Measurements from ENCODE around the gene KPNA4. TPM values are rescaled to one million over a fixed set of nuclear protein-coding genes. Genes with fewer than 3 reads are reported as not detected.
A peak's percentile ranks its signal among the peaks of the same experiment; 100 is the strongest.
"Not testable (repeated sequence)": the region's sequence is repeated elsewhere in the genome, so short reads cannot be mapped to it uniquely, and the experiment has no call there.

KPNA4 gene, protein sequence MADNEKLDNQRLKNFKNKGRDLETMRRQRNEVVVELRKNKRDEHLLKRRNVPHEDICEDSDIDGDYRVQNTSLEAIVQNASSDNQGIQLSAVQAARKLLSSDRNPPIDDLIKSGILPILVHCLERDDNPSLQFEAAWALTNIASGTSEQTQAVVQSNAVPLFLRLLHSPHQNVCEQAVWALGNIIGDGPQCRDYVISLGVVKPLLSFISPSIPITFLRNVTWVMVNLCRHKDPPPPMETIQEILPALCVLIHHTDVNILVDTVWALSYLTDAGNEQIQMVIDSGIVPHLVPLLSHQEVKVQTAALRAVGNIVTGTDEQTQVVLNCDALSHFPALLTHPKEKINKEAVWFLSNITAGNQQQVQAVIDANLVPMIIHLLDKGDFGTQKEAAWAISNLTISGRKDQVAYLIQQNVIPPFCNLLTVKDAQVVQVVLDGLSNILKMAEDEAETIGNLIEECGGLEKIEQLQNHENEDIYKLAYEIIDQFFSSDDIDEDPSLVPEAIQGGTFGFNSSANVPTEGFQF
- total RNA-seq: 10 to 100 TPM; 88.2 to 95.7 TPM
- long read RNA-seq, full-length matches to known transcripts: 35 of 42 reads
- long read RNA-seq, partial matches to known transcripts: 3 of 42 reads
- long read RNA-seq, other reads (novel, unspliced or antisense): 4 of 42 reads

DNA sequence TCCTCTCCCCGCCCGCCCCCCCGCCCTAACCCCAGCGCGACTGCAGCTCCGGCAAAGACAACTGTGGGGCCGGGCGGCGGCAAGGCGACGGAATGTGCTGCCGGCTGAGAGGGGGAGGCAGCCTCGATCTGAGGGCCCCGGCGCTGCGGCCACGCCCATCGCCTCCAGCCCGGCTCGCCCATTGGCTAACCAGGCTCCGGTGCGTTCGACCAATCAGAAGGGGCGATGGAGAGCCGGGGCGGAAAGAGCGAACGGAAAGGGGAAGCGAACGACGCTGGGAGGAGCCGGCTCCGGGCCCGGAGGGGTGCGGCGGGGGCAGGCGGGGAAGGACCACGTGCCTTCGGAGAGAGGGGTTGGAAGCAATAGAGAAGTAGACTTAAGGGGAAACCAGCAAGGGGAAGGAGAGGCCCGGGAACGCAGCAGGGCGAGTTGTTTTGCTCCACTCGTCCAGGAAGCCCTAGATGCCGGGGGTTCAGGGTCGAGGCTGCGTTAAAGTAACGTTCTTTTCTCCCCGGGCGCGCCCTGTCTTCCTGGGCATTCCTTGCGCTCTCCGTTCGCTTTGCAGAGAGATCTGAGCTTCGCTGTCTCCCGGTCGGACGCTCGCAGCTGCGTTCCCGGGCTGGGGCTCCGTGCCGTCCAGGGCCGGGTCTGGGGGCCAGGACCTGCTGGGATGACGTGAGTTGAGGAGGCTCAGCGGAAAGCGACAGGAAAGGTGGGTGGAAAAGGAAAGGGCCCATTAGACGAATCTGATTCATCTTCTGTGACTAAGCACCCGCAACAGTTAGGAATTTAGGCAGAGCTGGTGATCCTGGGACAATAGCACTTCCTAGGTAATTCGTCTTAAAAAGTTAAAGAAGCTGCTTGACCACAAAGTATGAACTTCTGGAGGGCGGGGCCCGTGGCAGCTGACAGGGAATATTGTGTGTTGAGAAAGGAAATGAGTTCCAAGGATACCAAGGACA is at the start of gene KPNA4:
TSS of gene KPNA4 (minus strand) at position 130 of the 962 bp plus-strand sequence. CDS start 289 bp downstream, outside the sequence.
- ATAC-seq: peak; percentile 97 to 98
- intact Hi-C loops (cut with DNase I): loop anchor here in 1 of 2 donors (5.0 kb wide), 1 partner anchor 657 kb away; the partner anchor contains the start of gene NMD3
- DNase-seq: peak; percentile 98

DNA sequence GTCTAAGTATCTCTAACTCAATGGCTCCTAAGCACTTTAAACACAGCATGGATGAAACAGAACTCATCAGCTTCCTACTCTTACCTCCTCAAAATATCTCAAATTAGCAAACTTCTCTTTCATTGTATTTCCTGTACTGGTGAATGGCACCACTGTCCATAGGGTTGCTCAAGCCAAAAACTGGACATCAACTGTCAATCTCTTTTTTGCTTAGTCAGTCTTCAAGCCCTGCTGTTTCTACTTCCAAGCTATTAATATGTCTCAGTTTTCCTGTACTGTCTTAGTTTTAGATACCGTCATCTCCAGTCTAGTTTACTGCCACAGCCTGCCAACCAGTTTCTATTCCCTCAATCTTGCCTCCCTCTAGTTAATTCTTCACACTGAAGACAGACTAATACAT is 48.3 kb upstream of the KPNA4 start:
- ATAC-seq (no peak), DNase-seq (no peak)
- intact Hi-C loops (cut with DNase I): no loop called here

DNA sequence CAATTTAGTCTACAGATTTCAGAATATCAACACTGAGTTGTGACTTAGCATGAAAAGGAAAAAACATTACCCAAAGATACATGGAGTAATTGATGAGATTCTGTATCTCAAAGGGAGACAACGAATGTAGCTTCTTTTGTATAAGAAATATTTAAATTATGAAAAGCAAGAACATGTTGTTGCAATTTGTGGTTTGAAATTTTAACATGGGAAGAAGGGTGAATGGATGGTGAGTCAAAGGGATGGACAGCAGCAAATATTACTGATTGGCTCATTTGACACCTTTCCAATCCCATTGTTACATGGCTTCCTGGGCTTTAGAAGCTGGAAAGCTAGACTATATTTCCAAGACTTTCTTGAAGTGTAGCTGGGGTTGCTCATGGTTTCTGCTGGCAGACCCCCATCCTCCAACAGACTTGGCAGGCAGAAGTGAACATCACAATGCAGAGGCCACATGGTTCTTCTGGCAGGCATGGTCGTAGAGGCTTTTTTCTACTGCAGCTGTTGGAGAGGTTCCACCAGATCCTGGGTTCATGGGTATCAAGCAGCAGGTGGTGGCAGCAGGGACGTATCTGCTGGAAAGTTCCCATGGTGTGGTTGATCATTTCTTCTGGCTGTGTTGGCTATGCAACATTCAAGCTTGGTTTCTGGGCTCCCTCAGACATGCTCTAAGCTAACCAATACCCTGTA is 47.2 kb upstream of the KPNA4 start:
- no peak for DNase-seq
- intact Hi-C loops (cut with DNase I): no loop called here
- ATAC-seq: no peak

DNA sequence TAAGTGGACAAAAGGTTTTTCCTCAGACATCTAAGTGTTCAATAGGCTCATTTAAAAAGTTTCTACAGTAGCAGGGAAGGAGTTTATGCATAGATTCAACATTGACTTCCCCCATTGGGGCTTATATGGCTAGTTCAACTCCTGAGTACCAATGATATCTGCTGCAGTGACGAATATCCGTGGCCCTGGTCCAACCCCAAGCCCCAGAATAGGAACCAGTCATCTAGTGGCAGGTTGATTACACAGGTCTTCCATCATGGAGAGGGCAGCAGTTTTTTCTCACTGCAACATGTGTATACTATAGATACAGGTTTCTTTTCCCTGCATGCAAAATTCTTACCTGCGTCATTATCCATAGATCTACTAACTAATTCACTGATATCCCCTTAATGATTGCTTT is 45.8 kb upstream of the KPNA4 start:
- DNase-seq (no peak), ATAC-seq (no peak)
- intact Hi-C loops (cut with DNase I): no loop called here

DNA sequence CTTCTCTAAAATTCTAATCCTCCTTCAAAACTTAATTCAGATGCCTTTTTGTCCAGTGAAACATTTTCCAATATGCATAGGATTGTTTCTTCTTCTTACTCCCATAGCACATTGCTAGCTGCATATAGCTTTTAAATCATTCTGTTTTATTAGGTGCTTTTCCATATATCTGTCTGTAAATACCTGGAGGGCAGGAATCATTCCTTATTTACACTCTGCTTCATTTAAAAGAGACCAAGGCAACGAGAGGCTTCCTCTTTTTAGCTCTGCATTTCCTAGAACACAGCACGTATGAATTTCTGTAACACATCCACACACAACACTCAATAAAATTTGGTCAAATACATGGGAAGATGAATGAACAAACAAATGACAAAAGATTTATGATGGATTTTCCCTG is 43.5 kb upstream of the KPNA4 start:
- ATAC-seq: no peak
- intact Hi-C loops (cut with DNase I): no loop called here
- DNase-seq: no peak

DNA sequence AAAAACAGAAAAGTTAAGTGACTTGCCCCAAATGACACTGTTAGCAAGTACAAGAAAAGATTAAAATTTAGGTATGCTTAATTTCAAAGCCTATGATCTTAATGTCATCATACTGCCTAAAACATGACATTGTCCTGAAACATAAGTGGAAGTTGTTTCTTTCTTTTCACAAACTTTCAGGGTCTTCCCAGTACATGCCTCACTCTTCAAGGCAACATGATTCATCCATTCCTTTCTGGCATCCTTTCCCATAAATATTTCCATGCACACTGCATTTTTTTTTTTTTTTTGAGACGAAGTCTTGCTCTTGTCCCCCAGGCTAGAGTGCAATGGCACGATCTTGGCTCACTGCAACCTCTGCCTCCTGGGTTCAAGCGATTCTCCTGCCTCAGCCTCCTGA is 42.5 kb upstream of the KPNA4 start:
- no peak for ATAC-seq
- intact Hi-C loops (cut with DNase I): no loop called here
- no peak for DNase-seq

DNA sequence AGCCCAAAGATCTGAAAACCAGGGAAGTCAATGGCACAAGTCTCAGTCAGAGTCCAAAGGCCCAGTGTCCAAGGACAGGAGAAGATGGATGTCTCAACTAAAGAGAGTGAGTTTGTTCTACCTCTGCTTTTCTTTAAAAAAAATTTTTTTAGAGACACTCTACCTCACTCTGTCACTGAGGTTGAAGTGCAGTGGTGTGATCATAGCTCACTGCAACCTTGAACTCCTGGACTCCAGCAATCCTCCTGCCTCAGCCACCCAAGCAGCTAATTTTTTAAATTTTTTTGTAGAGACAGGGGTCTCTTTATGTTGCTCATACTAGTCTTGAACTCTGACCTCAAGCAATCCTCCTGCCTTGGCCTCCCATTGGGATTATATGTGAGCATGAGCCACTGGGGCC is 39.9 kb upstream of the KPNA4 start:
- intact Hi-C loops (cut with DNase I): no loop called here
- DNase-seq (no peak), ATAC-seq (no peak)

DNA sequence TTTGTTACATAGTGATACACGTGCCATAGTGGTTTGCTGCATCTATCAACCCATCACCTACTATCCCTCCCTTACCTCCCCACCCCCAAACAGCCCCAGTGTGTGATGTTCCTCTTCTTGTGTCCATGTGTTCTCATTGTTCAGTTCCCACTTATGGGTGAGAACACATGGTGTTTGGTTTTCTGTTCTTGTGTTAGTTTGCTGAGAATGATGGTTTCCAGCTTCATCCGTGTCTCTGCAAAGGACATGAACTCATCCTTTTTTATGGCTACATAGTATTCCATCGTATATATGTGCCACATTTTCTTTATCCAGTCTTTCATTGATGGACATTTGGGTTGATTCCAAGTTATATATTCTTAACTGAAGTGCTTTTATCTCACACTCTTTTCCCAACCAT is 38.5 kb upstream of the KPNA4 start:
- intact Hi-C loops (cut with DNase I); ATAC-seq; DNase-seq: not testable (repeated sequence)

DNA sequence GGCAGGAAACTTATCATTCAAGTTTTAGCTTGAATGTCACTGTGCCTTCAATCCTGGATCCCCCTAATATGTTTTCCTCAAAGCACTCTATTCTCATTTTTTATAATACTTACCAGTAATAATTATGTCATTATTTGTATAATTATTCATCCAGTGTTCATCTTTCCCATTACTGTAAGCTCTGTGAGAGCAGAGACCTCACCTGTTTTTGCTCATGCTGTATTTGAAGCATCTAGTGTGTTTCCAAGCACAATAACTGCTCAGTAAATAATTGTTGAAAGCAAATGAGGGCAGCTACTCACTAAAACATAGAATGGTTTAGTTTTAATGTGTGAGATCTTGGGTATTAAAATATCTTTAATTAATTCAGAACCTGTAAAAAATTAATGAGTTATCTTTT is 36.9 kb upstream of the KPNA4 start:
- ATAC-seq: no peak
- intact Hi-C loops (cut with DNase I): no loop called here

DNA sequence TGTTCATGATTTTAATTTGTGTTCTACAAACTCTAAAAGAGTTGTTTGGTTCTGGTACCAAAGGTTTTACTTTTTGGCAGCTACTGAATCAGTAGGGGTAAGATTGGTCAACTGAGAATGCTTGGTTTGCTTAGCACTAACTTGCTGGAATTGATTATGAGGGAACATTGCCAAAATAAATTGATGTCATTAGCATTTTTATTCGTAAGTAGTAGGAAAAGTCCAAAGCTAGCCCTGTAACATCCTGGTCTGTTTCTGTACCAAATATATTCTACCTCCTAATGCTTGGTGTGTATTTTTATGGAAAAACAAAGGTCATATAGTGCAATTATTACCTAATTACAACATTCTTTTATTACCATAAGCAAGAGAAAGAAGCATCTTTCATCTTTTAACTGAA is 35.9 kb upstream of the KPNA4 start:
- DNase-seq (no peak), ATAC-seq (no peak)
- intact Hi-C loops (cut with DNase I): no loop called here

More for the DNA sequence above, 36.9 kb upstream of the KPNA4 start:
- no peak for DNase-seq

DNA sequence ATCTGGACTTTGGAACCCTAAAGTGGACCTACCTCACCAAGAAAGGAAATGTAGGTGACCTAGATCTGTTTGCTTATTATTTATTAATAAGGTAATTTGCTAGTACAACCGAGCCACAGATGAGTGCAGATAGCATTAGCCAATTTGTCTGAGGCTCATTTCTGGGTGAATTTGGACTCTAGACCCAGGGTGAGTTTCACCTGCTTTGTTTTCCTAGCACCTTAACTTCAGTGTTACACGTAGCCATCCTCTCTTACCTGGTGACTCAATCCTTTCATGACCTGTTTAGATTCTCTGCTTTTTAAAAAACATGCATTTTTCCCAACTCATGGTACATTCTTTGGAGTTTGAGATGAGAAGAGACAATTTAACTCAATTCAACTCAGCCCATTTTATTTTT is 33.5 kb upstream of the KPNA4 start:
- intact Hi-C loops (cut with DNase I): no loop called here
- DNase-seq (no peak), ATAC-seq (no peak)

DNA sequence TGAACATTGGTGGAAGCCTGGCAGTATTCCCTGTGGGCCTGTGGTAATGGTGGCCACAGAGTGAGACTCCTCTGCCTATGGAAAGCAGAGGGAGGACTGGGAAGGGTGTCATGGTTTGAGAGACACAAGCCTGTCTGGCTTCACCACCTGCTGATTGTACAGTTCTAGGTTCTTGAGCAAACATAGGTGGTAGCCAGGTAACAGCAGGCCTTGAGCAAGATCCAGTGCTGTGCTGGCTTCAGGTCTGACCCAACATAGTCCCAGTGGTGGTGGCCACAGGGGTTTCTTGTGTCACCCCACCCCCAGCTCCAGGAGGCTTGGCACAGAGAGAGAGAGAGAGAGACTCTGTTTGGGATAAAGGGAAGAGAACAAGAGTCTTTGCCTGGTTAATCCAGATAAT is 22.7 kb upstream of the KPNA4 start:
- ATAC-seq: no peak
- intact Hi-C loops (cut with DNase I): no loop called here

DNA sequence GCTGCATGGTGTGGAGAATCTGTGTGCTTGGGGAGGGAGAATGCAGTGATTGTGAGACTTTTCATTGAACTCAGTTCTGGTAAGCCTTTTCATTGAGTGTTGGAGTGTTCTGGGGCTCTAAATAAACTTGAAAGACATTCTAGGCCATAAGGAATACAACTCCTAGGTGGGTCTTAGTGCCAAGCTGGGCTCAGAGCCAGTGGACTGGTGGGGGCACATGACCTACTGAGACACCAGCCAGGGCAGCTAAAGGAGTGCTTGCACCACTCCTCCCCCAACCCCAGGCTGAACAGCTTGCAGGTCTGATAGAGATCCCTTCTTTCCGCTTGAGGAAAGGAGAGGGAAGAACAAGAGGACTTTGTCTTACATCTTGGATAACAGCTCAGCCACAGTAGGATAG is 21.7 kb upstream of the KPNA4 start:
- DNase-seq: no peak
- ATAC-seq: no peak
- intact Hi-C loops (cut with DNase I): no loop called here

More for the DNA sequence above, 22.7 kb upstream of the KPNA4 start:
- DNase-seq: no peak

DNA sequence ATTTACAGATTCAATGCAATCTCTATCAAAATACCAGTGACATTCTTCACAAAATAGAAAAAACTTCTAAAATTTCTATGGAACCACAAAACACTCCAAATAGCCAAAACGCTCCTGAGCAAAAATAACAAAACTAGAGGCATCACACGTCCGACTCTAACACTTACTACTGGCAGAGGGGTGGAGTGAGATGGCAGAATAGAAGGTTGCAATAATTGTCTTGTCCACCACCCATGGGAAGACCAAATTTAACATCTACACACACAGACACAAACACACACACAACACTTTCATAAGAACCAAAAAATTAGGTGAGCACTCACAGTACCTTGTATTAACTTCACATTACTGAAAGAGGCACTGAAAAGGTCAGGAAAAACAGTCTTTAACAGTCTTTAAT is 21.3 kb upstream of the KPNA4 start:
- intact Hi-C loops (cut with DNase I): no loop called here
- no peak for ATAC-seq

DNA sequence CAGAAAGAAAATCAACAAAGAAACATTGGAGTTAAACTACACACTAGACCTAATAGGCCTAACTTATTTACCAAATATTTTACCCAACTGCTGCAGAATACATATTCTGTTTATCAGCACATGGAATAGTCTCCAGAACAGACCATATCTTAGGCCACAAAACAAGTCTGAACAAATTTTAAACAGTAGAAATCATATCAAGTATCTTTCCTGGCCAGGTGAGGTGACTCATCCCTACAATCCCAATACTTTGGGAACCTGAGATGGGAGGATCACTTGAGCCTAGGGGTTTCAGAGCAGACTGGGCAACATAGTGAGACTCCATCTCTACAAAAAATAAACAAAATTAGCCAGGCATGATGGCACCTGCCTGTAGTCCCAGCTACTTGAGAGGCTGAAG is 18.1 kb upstream of the KPNA4 start:
- intact Hi-C loops (cut with DNase I): no loop called here
- DNase-seq: no peak
- no peak for ATAC-seq

More for the DNA sequence above, 21.3 kb upstream of the KPNA4 start:
- DNase-seq: no peak

DNA sequence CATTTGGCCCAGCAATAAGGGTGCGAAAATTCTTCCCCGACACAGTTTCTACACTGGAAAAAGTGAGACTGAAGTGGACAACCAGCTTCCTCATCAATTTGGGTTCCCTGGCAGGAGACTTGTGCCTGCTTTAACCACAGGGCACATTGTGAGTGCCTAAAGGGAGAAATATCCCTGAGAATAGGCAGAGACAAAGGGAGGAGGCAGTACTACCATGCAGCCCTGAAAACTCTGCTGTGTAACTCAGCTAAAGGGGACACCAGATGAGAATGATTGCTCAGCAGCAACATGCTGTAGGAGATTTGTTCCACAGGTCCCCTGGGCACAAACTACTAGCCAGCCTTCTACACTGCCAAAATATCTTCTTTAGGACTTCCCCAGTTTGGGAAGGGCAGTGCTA is 15.6 kb upstream of the KPNA4 start:
- intact Hi-C loops (cut with DNase I): no loop called here
- DNase-seq (no peak), ATAC-seq (no peak)

DNA sequence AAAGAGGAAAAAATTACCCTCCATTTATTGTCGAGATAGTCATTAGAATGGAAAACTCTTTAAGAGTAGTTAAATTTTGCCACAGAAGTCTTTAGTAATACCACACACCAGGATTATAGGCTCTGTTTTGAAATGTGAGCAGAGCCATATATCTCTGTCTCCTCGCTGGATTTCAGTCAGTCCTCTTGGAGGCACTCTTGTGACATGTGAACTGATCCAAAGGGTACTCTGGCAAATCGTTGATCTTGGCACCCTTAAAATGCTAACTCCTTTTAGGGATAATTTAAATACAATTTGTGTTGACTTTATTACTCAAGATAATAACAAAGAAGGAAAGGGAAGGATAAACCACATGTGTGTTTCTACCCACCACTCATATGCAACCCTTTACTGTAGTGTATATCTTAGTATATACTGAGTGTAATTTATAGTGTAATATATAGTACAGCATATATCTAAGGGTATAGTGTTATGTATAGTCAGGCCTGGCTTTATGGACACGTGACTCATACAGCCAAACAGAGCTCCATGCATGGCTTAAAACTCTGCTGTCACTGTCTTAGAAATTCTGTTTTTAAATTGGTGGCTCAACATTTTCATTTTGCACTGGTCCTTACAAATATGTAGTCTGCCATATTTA is 12.3 kb upstream of the KPNA4 start:
- ATAC-seq (peak; percentile 31 to 79), DNase-seq (no peak)
- intact Hi-C loops (cut with DNase I): loop anchor here in 1 of 2 donors (10.0 kb wide), 2 partner anchors 127 to 367 kb away; no protein-coding TSS in a partner anchor

DNA sequence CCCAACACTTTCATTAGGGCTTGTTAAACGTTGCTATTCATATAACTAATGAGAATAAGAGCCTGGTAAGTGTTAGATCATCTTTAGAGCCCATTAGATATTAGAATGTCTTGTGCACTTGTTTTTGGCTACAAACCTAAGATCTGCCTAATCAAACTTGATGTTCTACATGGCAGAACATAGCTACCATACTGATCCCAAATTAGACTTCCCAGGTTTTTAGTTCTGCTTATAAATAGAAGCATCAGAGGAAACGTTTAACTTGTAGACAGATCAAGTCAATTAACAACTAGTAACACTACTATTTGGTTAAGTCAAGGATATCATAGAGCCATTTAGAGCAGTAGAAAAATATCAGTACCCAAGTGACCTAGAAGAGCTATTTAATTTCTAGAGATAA is 11.7 kb upstream of the KPNA4 start:
- ATAC-seq: no peak
- intact Hi-C loops (cut with DNase I): loop anchor here in 1 of 2 donors (10.0 kb wide), 2 partner anchors 128 to 368 kb away; no protein-coding TSS in a partner anchor
- no peak for DNase-seq
